ENCODE results near the gene APLP1.

- TF ChIP-seq CTCF (IDR thresholded peaks at IDR 0.05; ENCODE audit: poor library complexity, severe bottlenecking) (no peak), TAF1 (IDR thresholded peaks at IDR 0.05; ENCODE audit: low read depth) (no peak), REST (IDR thresholded peaks at IDR 0.05; ENCODE audit: borderline replicate concordance) (no peak), EP300 (conservative IDR thresholded peaks at IDR 0.05; ENCODE audit: poor library complexity, severe bottlenecking) (no peak), RAD21 (conservative IDR thresholded peaks at IDR 0.05) (no peak), POLR2AphosphoS5 (IDR thresholded peaks at IDR 0.05) (no peak), EZH2 (IDR thresholded peaks at IDR 0.05; ENCODE audit: borderline replicate concordance, insufficient read depth, low read length, poor library complexity, severe bottlenecking) (no peak)
Observed at GRCh38 chr19:35870798-35871197, 2.4 kb downstream of the APLP1 start.
